T1000 (cell line): ENCODE results near the gene USP9X.
"Not testable (repeated sequence)": the region's sequence is repeated elsewhere in the genome, so short reads cannot be mapped to it uniquely, and the experiment has no call there.

Source experiments
- DNase-seq: peaks from one replicate; lab custom pipeline; 2025; ENCODE audit warnings: mixed read lengths; lab: John Stamatoyannopoulos, UW

Gene USP9X

DNA sequence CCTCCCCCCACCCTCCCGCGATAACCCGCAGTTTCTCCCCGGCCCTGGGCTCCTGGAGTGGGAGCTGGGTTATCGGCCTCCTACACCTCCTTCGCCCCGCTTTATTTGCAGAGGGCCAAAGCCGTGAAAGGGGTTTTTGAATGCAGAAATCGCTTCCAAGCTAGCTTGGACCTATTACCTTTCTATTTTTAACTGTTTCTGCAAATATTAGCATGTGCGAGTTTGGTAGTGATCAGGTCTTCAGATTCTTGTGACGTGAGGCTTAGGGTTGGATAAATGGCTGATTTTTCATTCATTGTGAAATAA is 1.3 kb downstream of the USP9X start:
- peak; percentile 2 for DNase-seq

DNA sequence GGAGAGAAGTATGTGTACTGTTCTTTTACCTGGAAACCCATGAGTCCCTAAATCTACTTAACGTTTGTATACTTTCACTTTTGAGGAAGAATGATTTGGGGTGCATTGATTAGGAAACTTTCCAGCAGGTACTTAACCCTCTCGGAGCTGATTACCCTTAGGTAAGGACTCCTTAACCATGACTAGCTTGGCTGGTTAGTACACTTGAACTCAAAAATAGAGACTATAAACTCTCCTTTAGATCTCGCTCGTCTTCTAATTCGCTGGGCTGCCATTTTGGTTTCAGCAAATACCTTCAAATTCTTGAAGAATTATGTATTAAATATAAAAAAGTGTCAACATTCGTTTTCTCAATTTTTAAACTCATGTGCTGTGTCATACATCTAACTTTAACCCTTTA is 2.0 kb downstream of the USP9X start:
- DNase-seq, result no peak

DNA sequence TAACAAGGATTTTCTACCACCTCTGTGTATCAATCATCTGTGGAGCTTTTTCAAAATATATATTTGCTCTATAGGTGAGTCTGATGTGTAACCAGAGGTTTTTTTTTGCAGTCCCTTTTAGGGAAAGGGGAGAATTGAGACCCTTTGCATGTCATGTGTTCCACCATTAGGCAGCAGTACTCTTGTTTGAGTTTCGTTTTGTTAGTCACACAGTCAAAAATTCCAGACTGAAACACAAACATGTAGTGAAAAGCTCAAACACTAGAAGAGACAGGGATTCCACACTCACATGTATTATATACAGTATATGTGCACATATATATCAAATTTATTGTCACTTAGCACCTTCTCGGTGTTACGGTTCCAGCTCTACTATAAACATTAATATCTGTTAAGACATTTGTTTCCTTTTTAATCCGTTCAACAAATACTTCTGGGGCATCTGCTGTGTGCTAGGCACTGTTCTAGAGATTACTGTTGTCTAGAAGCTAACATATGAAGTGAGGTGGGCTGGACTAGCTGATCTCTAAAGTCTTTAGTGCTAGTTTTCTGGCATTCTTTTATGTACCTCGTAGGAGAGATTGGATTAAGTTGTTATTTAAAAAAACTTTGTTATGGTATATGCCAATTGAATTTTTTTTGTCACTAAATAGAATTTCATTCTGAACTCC is 5.5 kb downstream of the USP9X start:
- DNase-seq, result no peak

DNA sequence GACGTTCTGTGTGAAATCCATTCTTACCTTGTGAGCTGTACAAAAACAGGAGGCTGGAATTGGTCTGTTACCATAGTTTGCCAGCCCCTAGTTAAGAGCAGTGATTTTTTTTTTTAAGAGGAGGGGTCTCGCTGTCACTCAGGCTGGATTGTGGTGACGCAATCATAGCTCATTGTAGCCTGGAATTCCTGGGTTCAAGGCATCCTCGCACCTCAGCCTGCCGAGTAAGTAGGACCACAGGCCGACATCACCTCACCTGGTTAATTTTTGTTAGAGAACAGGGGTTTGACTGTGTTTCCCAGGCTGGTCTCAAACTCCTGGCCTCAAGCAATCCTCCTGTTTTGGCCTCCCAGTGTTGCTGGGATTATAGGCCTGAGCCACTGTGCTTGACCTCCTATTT is 7.5 kb downstream of the USP9X start:
- DNase-seq, result no peak

DNA sequence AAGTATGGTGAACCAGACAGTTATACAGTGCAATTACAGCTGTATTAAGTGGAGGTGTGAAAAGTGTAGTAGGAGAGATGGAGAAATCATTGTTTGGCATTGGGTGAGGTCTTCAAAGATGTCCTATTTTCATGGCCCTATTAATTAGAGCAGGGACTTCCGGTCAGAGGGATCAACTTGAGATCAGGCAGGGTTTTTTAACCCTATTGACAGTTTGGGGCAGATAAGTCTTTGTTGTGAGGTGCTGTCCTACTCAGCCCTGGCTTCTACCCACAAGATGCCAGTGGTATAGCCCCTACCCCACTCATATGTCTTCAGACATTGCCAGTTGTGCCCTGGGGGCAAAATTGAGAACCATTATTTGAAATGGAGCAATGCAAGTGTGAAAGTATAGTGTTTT is 9.9 kb downstream of the USP9X start:
- no peak for DNase-seq

DNA sequence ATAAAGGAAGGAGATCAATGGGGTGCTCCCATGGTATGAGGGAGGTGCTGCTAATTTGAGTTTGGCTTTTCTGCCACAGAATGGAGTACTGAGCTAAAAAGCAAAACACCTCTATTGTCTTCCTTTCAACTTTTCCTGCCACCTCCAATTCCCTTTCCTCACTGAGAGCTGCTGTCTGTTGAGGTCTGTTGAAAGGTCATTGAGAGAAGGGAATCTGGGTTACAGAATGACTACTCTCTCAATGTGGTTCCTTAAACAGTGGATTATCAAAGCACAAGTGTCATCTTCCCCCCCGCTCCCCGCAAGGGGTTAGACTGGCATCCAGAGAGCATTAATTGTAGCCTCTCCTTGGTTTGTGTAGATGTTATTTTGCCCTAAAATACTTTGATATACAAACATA is 10.7 kb downstream of the USP9X start:
- DNase-seq, result no peak

DNA sequence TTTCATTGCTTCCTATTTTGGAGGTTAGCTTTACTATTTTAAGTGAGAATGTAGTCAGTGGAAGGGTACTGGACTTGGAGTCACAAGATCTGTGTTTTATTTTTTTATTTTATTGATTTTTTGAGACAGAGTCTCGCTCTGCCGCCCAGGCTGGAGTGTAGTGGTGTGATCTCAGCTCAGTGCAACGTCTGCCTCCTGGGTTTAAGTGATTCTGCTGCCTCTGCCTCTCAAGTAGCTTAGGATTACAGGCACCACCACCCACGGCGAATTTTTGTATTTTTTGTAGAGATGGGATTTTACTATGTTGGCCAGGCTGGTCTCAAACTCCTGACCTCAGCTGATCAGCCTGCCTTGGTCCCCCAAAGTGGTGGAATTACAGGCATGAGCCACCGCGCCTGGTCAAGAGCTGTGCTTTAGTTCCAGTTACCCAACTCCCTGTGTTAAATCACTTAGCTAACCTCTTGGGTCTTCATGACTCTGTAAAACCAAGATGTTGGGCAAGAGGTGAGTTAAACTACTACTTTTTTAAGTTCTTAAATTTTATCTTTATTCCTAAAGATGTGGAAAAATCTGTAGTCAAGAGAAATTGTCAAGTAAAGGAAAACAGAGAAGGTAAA is 11.2 kb downstream of the USP9X start:
- no peak for DNase-seq

DNA sequence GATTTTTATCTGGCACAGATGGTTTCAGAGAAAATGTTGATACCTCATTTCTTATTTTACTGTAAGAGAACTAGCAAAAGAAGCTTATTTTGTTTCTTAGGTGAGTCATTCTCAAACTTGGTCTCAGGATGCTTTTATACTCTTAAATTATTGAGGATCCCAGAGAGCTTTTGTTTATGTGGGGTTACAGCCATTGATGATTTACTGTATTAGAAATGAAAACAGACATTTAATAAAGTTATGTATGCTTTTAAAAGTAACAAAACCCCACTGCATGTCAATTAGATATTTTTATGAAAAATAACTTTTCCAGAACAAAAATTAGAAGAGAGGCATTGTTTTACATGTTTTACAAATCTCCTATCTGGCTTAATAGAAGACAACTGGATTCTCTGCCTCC is 12.1 kb downstream of the USP9X start:
- DNase-seq, result no peak

DNA sequence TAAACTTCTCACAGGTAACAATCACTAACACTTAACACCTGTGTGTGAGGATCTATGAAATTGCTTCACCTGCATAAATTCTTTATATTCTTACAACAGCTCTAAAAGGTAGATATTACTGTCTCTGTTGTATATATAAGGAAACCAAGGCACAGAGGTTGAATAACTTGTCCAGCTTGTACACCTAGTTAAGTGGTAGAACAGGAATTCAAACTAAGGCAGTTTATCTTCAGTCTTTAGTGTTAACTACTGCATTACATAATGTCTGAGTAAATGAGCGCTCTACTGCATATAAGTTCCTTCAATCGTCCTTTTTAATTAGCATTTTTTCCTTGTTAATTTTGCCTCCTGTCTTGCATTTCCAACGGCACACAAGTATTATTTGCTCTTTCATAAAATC is 15.0 kb downstream of the USP9X start:
- DNase-seq, result no peak

DNA sequence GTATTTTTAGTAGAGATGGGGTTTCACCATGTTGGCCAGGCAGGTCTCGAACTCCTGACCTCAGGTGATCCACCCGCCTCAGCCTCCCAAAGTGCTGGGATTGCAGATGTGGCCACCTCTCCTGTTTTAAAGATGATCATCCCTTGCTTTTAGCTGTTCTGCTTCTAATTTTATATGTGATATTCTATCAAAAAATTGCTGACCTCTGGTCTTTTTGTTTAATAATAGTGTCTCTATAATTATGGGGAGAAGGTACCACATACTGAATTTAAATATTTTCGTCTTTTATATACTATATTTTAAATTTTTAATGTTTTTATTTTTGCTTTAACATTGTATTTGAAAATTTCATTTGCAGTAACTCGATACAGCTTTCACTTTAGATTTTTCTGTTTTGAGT is 15.6 kb downstream of the USP9X start:
- DNase-seq, result no peak

DNA sequence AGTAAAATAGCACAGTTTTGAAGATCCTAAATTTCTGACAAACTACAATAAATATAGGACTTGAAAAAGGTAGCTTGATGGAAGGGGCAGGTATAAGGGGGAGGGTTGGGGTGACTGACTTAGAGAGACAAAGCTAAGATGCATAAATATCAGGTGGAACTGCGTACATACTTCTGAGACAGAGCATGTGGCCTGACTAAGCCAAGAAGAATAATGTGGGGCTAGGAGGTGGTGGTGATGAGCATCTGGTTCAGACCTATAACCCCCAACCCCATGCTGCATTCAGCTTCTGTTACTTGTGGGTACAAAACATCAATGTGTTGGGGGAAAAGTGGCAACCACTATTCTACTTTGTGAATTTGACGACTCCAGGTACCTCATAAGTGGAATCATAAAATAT is 19.8 kb downstream of the USP9X start:
- DNase-seq, result no peak

DNA sequence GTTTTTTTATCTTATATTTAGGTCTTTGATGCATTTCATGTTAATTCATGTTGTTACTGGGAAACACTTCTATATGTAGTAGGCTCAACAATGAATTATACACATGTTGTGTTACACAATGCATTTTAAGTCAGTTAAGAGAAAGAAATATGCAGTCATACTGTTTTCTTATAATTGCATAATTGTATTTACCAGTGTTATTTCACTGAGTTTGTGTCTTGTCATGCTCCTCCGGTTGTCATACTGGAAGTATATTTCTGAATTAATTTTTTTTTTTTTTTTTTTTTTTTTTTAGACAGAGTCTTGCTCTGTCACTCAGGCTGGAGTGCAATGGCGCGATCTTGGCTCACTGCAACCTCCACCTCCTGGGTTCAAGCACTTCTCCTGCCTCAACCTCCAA is 21.0 kb downstream of the USP9X start:
- DNase-seq, result not testable (repeated sequence)

DNA sequence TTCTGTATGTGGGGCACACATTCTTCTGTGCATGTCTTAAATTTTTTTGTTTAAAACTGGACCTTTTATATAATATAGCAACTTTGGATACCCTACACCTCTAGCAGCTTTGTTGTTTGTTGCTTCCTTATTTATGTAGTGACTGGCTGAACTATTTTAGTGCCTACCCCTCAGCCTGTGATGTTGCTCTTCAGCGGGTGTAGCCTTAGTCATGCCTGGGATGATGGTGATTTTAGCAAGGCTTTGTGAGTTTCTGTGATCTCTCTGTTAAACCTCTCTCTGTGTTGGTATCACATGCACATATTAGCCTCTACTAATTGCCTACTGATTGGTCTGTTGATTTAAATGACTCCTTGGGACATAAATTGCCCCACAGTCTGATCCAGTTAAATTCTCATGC is 22.8 kb downstream of the USP9X start:
- no peak for DNase-seq

DNA sequence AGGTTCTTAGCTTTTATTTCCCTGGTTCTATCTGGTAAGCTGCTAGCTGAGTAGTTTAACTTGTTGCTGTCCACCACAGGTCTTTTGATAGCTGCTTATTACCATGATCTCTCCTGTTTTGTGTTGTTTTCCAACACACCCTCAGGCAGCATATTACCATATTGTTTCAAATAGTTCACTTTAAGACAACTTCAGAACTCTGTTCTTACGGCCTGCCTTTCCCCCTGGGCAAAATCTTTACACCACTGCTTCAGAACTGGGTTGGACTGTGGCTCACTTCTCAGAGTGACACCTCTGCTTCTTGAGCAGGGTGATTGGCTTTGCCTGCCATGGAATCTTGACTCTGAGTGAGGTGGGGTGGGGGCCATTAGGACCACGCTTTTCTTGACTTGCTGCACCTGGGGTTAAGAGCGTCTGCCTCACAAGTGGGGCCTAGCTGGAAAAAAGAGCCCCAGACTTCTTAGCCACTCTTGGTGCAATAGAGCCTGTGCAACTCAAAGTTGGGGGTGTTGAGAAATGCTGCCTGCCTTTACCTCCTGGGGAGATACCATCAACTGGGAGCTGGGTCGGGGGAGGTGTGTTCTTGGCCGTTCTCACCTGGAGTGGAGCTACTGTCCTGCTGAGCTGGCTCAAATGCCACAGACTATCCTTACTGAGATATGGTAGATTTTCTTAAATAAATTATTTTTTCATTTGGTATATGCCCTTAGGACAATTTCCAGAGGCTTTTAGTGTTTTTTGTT is 23.4 kb downstream of the USP9X start:
- DNase-seq, result no peak

DNA sequence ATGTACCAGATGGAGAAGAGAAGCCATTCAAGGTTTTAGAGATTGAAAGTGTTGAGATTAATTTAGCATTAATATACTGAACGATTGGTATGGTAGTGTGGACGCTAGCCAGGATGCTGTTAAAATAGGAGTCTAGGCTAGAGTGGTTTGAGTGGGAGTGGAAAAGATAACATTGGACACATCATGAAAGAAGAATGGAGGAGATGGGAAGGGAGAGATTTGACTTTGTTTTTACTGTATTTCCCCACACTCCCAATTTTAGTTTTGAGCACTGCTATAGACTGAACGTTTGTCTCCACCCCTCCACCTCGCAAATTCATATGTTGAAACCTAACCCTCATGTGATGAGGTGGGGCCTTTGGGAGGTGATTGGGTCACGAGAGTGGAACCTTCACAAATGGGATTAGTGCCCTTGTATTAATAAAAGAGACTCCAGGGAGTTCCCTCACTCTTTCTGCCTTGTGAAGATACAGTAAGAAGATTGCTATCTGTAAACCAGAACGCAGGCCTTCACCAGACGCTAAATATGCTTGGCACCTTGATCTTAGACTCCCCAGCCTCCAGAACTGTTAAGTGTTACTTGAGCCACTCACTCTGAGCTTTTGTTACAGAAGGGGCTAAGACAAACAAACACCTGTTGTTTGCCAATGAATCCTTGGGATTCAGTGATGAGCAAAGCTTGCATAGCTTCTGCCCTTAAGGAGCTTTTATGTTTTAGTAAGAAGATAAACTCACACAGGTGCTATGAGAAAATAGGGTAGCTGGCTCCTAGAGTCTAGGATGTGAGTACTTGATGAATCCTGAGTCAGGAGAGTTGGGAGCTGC is 25.8 kb downstream of the USP9X start:
- DNase-seq, result no peak

DNA sequence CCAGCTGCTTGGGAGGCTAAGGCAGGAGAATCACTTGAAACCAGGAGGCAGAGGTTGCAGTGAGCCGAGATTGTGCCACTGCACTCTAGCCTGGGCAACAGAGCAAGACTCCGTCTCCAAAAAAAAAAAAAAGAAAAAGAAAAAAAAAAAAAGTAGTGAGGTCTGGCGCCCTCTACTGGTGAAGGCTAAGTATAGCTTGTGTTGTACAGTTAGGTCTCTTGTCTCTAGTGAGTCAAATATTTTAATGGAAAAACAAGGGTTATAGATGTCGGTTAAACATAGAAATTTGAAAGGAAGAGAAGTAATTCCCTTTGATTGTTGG is 29.8 kb downstream of the USP9X start:
- not testable (repeated sequence) for DNase-seq

DNA sequence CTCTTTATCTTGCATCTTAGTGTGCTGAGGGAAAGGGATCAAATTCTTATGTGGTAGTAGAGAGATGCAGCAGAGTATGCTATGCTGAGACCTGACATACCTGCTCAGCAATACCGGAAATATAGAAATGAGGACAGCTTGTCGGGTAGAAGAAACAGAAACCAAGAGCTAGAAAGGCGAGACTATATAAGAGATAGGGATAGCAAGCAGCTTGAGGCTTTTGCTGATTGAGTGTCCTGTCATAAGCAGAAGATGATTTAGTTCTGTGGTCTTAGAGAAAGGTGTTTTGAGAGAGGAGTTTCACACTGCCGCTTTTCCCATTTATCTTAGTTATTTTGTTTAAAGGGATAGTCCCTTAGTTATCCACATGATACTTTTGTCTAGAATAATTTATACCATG is 31.7 kb downstream of the USP9X start:
- DNase-seq, result no peak

DNA sequence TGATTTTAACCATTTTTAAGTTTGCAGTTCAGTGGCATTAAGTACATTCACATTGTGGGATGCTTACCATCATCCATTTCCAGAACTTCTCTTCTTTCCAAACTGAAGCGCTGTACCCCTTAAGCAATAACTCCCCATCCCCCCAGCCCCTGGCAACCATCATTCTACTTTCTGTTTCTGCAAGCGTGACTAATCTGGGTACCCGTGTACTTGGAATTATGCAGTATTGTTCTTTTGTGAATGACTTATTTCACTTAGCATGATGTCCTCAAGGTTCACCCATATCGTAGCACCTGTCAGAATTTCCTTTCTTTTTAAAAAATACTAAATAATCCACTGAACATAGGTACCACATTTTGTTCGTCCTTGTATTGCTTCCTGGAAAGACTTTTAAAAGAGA is 32.9 kb downstream of the USP9X start:
- no peak for DNase-seq

DNA sequence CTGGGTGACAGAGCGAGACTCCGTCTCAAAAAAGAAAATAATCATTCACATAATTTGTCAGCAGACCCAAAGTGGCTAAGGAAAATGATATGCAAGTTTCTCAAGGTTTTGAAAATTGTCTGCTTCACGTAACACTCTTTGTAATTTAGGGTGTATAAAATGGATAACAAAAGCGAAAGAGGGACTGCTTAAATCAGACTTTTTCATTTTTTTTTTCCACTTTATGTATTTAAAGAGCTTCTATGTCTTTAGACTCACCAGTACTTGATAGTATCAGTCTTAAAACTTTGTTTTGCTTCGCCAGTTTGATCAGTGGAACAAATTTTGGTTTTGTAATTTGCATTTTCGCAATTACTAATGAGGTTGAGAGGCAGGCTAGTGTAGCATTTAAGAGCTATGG is 34.6 kb downstream of the USP9X start:
- no peak for DNase-seq

DNA sequence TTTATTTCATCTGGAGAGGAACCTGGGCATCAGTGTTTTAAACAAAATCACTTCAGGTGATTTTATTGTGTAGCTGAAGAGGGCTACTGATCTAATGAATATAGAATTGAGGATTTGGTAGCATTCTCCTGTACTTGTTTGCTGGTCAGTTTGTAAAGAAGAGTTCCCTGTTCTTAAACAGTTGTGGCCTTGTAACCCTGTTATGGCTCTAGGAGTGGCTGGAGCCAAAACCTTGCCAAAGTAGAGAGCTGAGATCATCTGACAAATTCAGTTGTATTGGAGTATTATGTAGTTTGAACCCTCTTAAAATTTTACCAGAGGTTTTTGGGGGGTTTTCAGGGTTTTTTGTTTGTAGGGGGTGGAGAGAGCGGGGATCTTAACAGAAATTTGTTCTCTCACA is 36.5 kb downstream of the USP9X start:
- DNase-seq, result no peak

DNA sequence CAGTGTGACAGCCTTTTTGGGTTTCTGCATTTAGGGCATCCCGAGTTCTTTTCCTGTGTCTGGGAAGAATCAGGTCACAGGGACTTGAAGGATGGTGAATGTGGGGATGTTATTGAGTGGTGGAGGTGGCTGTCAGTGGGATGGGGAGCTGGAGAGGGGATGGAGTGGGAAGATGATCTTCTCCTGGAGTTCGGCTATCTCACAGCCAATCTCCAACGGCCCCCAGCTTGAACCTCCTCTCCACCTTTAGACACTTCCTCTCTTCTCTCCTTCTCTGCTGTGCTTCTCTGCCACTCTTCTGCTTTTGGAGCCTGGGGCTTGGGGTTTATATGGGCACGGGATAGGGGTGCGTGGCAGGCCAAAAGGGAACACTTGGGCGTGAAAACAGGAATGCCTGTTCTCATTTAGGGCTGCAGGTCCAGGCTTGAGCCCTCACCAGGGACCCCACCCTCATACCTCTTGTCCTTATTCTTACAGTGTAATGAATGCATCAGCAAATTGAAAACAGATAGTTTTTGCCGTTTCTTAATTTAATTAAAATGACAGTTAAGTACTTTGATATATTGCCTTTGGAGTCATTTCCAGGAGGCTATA is 37.5 kb downstream of the USP9X start:
- DNase-seq, result no peak

DNA sequence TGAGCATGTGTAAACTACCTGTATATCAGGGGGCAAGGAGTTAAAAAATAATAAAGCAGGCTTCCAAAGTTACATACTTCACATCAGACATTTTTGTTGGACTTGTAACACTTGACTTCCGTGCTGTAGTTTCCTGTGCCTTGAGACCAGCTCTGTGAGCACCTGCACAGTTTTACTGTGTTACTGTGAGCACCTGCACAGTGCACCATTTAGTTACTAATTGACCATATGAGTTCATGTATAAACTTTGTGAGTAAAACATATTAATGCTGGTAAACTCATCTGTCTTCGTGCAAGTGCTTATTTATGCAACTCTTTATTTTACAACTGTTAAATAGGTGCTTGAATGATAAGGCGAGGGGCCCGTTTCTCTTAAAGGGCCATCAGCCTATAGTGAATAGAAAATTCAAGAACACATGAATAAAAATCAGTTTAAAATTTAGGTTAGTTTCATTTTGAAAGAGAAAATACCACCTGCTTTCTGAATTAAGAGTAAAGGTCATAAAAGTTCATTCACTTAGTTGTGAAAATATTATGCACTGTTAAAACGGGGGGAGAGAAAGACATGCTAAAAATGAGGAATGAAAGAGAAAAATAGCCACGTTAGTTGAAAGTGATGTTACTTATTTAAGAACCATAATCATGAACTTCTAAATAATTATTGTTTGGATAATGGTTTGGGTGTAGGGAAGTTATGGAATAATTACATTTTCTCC is 42.4 kb downstream of the USP9X start:
- no peak for DNase-seq
